Endothelial cell of umbilical vein (primary cell): Measurements from ENCODE around the gene CEP350. TPM values are rescaled to one million over a fixed set of nuclear protein-coding genes. Genes with fewer than 3 reads are reported as not detected.

Source experiments
- BruUV-seq: library from RNA; stranded (reverse); fragments of 400-500 nt; replicated peaks from 2 replicates; lab custom pipeline; 2021; lab: Mats Ljungman, UMichigan
- CTCF ChIA-PET: fragments of 300-600, 350-600 bp; sonication (Branson Sonifier 250); formaldehyde crosslinking; loops from one replicate; lab custom pipeline; 2021; ENCODE audit warnings: antibody characterized with exemption, inconsistent platforms; lab: Charles Lee
- POLR2A ChIA-PET: fragments of 300-600, 350-600 bp; sonication (Branson Sonifier 250); formaldehyde crosslinking; loops from one replicate; lab custom pipeline; 2021; ENCODE audit warnings: antibody characterized with exemption, inconsistent platforms; lab: Charles Lee
- DNase-seq: peaks from one replicate; pipeline ENCODE4 v3.0.0-alpha.2; 2011; ENCODE audit warnings: low read depth, low spot score
- FAIRE-seq: peaks from 2 replicates; lab custom pipeline; 2011; peaks lifted over from hg19 to GRCh38; lab: Jason Lieb, UNC
- H2AFZ ChIP-seq: 2 replicates; pipeline ENCODE4 v1.6.0; 2012; ENCODE audit warnings: low read depth, low read length, control low read depth, inconsistent platforms
- H3K27ac ChIP-seq: 2 replicates; pipeline ENCODE4 v1.5.1; 2011; ENCODE audit warnings: low read depth, mild to moderate bottlenecking, control low read depth, low read length, moderate library complexity; ENCODE audit not compliant: insufficient read depth
- H3K27me3 ChIP-seq, 2 experiments: 2 replicates each; pipeline versions ENCODE4 v1.6.0 to v1.6.1; 2011; ENCODE audit warnings: low read length in 2 of 2, mixed read lengths in 1 of 2; ENCODE audit not compliant: control insufficient read depth in 2 of 2, insufficient read depth in 2 of 2
- H3K36me3 ChIP-seq, 2 experiments: 2 replicates in 1 of 2; 3 replicates in 1 of 2; pipeline ENCODE4 v1.5.1; 2011; ENCODE audit warnings: low read length in 2 of 2, mild to moderate bottlenecking in 1 of 2, moderate library complexity in 1 of 2; ENCODE audit not compliant: control insufficient read depth in 2 of 2, insufficient read depth in 2 of 2; ENCODE audit errors: extremely low read depth in 1 of 2
- H3K4me1 ChIP-seq: 3 replicates; pipeline ENCODE4 v1.5.1; 2011; ENCODE audit warnings: mild to moderate bottlenecking, low read length; ENCODE audit not compliant: control insufficient read depth, insufficient read depth; ENCODE audit errors: extremely low read depth
- H3K4me2 ChIP-seq: 2 replicates; pipeline ENCODE4 v1.6.1; 2011; ENCODE audit warnings: low read length, control low read depth, mixed read lengths; ENCODE audit not compliant: insufficient read depth
- H3K4me3 ChIP-seq, 3 experiments: fragments of 200-600 bp in 1 of 3; sonication (generic), shearing (Covaris generic) in 1 of 3; replicated peaks in 1 of 3; 2 replicates each; pipeline ENCODE4 v1.5.1; 2011 to 2016; ENCODE audit warnings: control low read depth in 3 of 3, low read length in 3 of 3, mild to moderate bottlenecking in 2 of 3, inconsistent platforms in 1 of 3, low read depth in 1 of 3, moderate library complexity in 1 of 3; ENCODE audit not compliant: insufficient read depth in 1 of 3
- H3K79me2 ChIP-seq: 2 replicates; pipeline ENCODE4 v1.6.0; 2012; ENCODE audit warnings: low read length, inconsistent platforms; ENCODE audit not compliant: control insufficient read depth, insufficient read depth
- H3K9ac ChIP-seq: replicated peaks from 2 replicates; pipeline ENCODE3; 2011; ENCODE audit warnings: low read length, control low read depth; ENCODE audit not compliant: insufficient read depth; ENCODE audit errors: extremely low read depth
- H3K9me1 ChIP-seq: replicated peaks from 3 replicates; pipeline ENCODE4 v1.6.0; 2011; ENCODE audit warnings: mild to moderate bottlenecking, low read length; ENCODE audit not compliant: control insufficient read depth, insufficient read depth; ENCODE audit errors: extremely low read depth
- H3K9me3 ChIP-seq: replicated peaks from 2 replicates; pipeline ENCODE4 v1.5.1; 2012; ENCODE audit warnings: low read length, inconsistent platforms; ENCODE audit not compliant: control insufficient read depth, insufficient read depth
- H4K20me1 ChIP-seq: replicated peaks from 2 replicates; pipeline ENCODE3; 2011; ENCODE audit warnings: mild to moderate bottlenecking, low read length; ENCODE audit not compliant: control insufficient read depth, insufficient read depth; ENCODE audit errors: extremely low read depth
- EZH2 ChIP-seq: IDR thresholded peaks from 2 replicates; pipeline ENCODE4 v1.6.1; 2012; ENCODE audit warnings: borderline replicate concordance, low read depth, mild to moderate bottlenecking, moderate library complexity, low read length, inconsistent platforms; ENCODE audit not compliant: severe bottlenecking
- FOS ChIP-seq: IDR thresholded peaks from 2 replicates; pipeline ENCODE4 v1.6.1; 2011; ENCODE audit warnings: mild to moderate bottlenecking, low read length, moderate library complexity, borderline replicate concordance; ENCODE audit not compliant: insufficient read depth
- GATA2 ChIP-seq: IDR thresholded peaks from 2 replicates; pipeline ENCODE4 v1.7.0; 2011; ENCODE audit warnings: low read depth, mild to moderate bottlenecking, moderate library complexity, mixed read lengths, low read length; ENCODE audit not compliant: insufficient read length, insufficient read depth
- JUN ChIP-seq: IDR thresholded peaks from 2 replicates; pipeline ENCODE4 v1.6.1; 2011; ENCODE audit warnings: borderline replicate concordance, low read depth; ENCODE audit not compliant: insufficient read length, insufficient read depth
- MYC ChIP-seq: IDR thresholded peaks from one replicate; pipeline ENCODE4 v1.6.1; 2011; ENCODE audit warnings: mild to moderate bottlenecking, low read depth, low read length
- POLR2A ChIP-seq: IDR thresholded peaks from 2 replicates; pipeline ENCODE4 v1.6.1; 2012; ENCODE audit warnings: low read depth, mild to moderate bottlenecking, control low read depth, low read length
- POLR2AphosphoS5 ChIP-seq: IDR thresholded peaks from 2 replicates; pipeline ENCODE4 v1.6.1; 2012; ENCODE audit warnings: low read depth, mild to moderate bottlenecking, control low read depth, low read length, moderate library complexity; ENCODE audit not compliant: insufficient read depth
- dilution Hi-C: fragments of 300-500 bp; cut with MboI; formaldehyde crosslinking; loops from one replicate; pipeline ENCODE4 v1.15.0; 2019; ENCODE audit warnings: low sequenced_read_pairs; ENCODE audit not compliant: extremely low pct_ligation_motif_present
- intact Hi-C: fragments of 100-400 bp; cut with micrococcal nuclease; formaldehyde crosslinking; loops from one replicate; pipeline ENCODE4 v1.10.0; 2022
- polyA plus RNA-seq, 4 experiments: library from polyadenylated mRNA; depleted of rRNA in 3 of 4; stranded (reverse) in 3 of 4; unstranded in 1 of 4; fragments of >200 nt; gene quantifications; 2 replicates each; pipeline versions ENCODE4 v1.2.1 to v1.2.3, GENCODE V29; 2011 to 2012; ENCODE audit warnings: missing spikeins in 1 of 4
- total RNA-seq: library from RNA; stranded (reverse); gene quantifications from 2 replicates; pipeline ENCODE4 v1.2.3, GENCODE V29; 2021
- TF ChIP-seq, protein P1 (sequence below): IDR thresholded peaks from 2 replicates; pipeline ENCODE4 v1.6.1; 2011; ENCODE audit not compliant: insufficient read depth, insufficient read length
- TF ChIP-seq, protein P2 (sequence below), 2 donors: IDR thresholded peaks; 1 replicate in 1 of 2; 2 replicates in 1 of 2; pipeline ENCODE4 v1.5.1; 2011; ENCODE audit warnings: low read length in 2 of 2, mild to moderate bottlenecking in 2 of 2, moderate library complexity in 2 of 2, control low read depth in 1 of 2, inconsistent platforms in 1 of 2, low read depth in 1 of 2; ENCODE audit not compliant: insufficient read depth in 1 of 2; ENCODE audit errors: extremely low read depth in 1 of 2

Gene CEP350
- total and polyA plus RNA-seq, 2 donors (not counting 3 experiments of a cell fraction or from before 2014, with no cell fraction given) = 4.8 to 30.1 TPM

DNA sequence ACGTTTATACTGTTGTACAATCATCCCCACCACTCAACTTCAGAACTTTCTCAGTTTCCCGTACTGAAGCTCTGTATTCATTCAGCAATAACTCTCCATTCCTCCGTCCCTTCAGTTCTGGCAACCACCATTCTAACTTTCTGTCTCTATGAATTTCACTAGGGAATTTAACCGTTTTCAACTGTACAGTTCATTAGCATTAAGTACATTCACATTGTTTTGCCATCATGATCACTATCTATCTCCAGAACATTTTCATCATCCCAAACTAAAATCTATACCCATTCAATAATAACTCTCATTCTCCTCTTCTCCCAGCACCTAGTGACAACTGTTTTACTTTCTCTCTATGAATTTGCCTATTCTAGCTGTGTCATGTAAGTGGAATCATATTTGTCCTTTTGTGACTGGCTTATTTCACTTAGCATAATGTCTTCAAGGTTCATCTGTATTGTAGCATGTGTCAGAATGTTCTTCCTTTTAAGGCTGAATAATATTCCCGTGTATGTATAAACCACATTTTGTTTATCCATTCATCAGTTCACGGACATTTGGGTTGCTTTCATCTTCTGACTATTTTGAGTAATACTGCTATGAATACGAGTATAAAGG lies 75.0 kb downstream of the CEP350 start:
- peaks cover 0 to 11% of the 10 kb centered on the region in 2 experiments for H3K36me3 ChIP-seq
- H3K9me3 ChIP-seq = no peaks in the 10 kb centered on the region
- H3K27me3 ChIP-seq = no peaks in the 10 kb centered on the region
- H4K20me1 ChIP-seq = no peaks in the 10 kb centered on the region
- no peak overlapping the region for H3K4me3 ChIP-seq
- POLR2A ChIA-PET = no interaction called here
- no peaks in the 10 kb centered on the region for H3K9me1 ChIP-seq
- no peak overlapping the region for H3K27ac ChIP-seq
- CTCF ChIA-PET = no interaction called here
- intact Hi-C loops = loop anchor here (1.0 to 5.0 kb wide), 2 partner anchors 75 to 123 kb away; partner anchors contain the start of genes CEP350 and QSOX1
- H2AFZ ChIP-seq = no peak overlapping the region
- H3K79me2 ChIP-seq = no peaks in the 10 kb centered on the region
- FAIRE-seq = no peak
- no TSS peak for BruUV-seq
- dilution Hi-C loops = no loop called here
- no peak for DNase-seq
- H3K4me1 ChIP-seq = peaks cover 25% of the 10 kb centered on the region
- H3K9ac ChIP-seq = no peak overlapping the region
- no peak overlapping the region for H3K4me2 ChIP-seq
- TF ChIP-seq JUN = no peak
- TF ChIP-seq MYC = no peak
- TF ChIP-seq, protein P1, sequence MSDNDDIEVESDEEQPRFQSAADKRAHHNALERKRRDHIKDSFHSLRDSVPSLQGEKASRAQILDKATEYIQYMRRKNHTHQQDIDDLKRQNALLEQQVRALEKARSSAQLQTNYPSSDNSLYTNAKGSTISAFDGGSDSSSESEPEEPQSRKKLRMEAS = no peak
- no peak for TF ChIP-seq POLR2A
- TF ChIP-seq, protein P2, sequence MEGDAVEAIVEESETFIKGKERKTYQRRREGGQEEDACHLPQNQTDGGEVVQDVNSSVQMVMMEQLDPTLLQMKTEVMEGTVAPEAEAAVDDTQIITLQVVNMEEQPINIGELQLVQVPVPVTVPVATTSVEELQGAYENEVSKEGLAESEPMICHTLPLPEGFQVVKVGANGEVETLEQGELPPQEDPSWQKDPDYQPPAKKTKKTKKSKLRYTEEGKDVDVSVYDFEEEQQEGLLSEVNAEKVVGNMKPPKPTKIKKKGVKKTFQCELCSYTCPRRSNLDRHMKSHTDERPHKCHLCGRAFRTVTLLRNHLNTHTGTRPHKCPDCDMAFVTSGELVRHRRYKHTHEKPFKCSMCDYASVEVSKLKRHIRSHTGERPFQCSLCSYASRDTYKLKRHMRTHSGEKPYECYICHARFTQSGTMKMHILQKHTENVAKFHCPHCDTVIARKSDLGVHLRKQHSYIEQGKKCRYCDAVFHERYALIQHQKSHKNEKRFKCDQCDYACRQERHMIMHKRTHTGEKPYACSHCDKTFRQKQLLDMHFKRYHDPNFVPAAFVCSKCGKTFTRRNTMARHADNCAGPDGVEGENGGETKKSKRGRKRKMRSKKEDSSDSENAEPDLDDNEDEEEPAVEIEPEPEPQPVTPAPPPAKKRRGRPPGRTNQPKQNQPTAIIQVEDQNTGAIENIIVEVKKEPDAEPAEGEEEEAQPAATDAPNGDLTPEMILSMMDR (IDR thresholded peaks at IDR 0.05; ENCODE audit: extremely low read depth in 1 of 2, insufficient read depth in 1 of 2, low read depth in 1 of 2, low read length in 2 of 2) = no peak
- no peak for TF ChIP-seq GATA2
- no peak for TF ChIP-seq POLR2AphosphoS5
- TF ChIP-seq FOS = no peak
- TF ChIP-seq EZH2 = no peak
